A673 (cell line): Measurements from ENCODE around the gene P2RX3.

Experiments
- CTCF ChIP-seq: fragments of 300-800, 200-600 bp; sonication (generic); conservative IDR thresholded peaks from 2 replicates; pipeline ENCODE4 v1.5.1; 2017; ENCODE audit warnings: low read depth, mild to moderate bottlenecking, antibody characterized with exemption, low read length, moderate library complexity, mixed read lengths
- EZH2 ChIP-seq: fragments of 200-600 bp; sonication (generic); IDR thresholded peaks from 2 replicates; pipeline ENCODE4 v1.6.1; 2017; ENCODE audit warnings: borderline replicate concordance, low read depth, mild to moderate bottlenecking, mixed read lengths, antibody characterized with exemption, low read length; ENCODE audit not compliant: poor library complexity, severe bottlenecking

- TF ChIP-seq CTCF (no peak), EZH2 (no peak)
Measured at GRCh38 chr11:57358991-57359390, 20.8 kb downstream of the P2RX3 start.
